ENCODE results near the gene TRNT1. TPM values are rescaled to one million over a fixed set of nuclear protein-coding genes. Genes with fewer than 3 reads are reported as not detected.

TRNT1 gene
- total RNA-seq, 4 donors from 2014 or later = 15.1 to 29.2 (median 17.6) TPM

DNA sequence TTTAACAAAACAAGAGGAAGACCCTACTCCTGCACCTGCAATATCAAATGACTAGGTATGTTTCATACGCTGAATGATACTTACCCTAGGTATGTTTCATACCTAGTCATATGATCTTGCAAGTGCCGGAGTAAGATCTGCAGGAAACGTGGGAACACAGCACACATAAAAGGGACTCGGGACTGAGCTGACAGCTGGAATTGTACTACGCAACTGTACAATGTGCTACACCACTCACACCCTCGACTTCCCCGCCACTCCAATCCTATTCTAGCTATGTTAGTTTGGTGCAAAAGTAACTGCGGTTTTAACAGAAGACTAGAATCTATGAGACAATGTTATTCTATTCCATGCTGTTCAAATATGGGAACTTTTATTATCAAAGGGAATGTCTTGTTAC lies 30.7 kb downstream of the TRNT1 start:
- TF ChIP-seq, protein P1, sequence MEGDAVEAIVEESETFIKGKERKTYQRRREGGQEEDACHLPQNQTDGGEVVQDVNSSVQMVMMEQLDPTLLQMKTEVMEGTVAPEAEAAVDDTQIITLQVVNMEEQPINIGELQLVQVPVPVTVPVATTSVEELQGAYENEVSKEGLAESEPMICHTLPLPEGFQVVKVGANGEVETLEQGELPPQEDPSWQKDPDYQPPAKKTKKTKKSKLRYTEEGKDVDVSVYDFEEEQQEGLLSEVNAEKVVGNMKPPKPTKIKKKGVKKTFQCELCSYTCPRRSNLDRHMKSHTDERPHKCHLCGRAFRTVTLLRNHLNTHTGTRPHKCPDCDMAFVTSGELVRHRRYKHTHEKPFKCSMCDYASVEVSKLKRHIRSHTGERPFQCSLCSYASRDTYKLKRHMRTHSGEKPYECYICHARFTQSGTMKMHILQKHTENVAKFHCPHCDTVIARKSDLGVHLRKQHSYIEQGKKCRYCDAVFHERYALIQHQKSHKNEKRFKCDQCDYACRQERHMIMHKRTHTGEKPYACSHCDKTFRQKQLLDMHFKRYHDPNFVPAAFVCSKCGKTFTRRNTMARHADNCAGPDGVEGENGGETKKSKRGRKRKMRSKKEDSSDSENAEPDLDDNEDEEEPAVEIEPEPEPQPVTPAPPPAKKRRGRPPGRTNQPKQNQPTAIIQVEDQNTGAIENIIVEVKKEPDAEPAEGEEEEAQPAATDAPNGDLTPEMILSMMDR (IDR thresholded peaks at IDR 0.05; ENCODE audit: low read depth) = no peak

DNA sequence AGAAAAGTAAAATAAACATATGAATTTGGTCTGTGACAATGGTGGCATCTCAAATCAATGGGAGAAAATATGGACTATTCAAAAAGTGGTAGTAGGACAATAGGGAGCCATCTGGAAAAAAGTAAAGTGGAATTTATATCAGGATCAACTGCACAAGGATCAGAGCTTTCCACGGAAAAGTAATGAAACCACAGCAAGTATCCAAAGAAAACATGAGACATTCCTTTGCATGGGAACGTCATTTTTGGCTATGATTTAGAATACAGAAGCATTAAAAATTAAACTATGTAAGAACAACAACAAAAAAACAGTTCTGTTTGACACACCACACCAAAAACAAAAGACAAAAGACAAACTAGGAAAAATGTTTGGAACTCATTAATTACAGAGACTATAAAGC lies 34.1 kb downstream of the TRNT1 start:
- TF ChIP-seq, protein P1 (IDR thresholded peaks at IDR 0.05; ENCODE audit: low read depth) = no peak

DNA sequence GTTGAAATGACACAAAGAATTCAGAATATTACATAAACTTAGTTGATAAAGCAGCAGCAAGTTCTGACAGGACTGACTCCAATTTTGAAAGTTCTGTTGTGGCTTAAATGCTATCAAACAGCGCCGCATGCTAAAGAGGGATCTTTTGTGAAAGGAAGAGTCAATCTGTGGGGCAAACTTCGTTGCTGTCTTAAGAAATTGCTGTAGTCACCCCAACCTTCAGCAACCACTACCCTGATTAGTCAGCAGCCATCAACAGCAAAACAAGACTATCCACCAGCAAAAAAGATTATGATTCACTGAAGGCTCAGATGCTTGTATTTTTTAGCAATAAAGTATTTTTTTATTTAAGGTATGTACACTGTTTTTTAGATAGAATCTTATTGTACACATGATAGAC lies 38.5 kb downstream of the TRNT1 start:
- TF ChIP-seq, protein P1 (IDR thresholded peaks at IDR 0.05; ENCODE audit: low read depth) = no peak

DNA sequence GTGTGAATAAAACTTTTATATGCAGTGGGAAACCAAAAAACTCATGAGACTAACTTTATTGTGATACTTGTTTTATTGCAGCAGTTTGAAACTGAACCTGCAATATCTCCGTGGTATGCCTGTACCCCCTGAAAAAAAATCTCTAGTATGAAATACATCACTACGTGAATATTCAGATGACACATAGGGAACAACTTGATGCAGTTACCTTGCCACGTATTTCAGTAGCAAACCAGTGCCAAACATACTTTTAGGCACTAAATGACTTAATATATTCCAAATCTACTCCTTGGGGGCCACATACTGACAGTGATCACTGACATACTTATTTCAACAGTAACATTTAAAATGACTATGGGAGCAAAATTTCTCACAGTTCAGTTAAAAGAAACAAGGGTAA lies 38.9 kb downstream of the TRNT1 start:
- TF ChIP-seq, protein P1 (IDR thresholded peaks at IDR 0.05; ENCODE audit: low read depth) = no peak

DNA sequence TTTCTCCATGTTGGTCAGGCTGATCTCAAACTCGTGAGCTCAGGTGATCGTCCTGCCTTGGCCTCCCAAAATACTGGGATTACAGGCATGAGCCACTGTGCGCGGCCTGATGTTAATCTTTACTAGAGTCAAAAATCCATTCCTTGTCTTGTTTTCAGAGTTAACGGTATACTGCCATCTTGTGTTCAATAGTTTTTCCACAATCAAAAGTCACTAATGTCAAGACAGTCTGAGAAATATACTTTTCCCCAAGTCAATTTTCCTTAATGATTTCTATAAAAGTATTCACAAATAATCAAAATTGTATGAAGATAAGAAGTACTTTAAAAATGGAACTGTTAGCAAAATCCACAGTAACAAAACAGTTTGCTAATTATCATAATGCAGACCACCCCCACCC lies 44.3 kb downstream of the TRNT1 start:
- TF ChIP-seq, protein P1 (IDR thresholded peaks at IDR 0.05; ENCODE audit: low read depth) = no peak

DNA sequence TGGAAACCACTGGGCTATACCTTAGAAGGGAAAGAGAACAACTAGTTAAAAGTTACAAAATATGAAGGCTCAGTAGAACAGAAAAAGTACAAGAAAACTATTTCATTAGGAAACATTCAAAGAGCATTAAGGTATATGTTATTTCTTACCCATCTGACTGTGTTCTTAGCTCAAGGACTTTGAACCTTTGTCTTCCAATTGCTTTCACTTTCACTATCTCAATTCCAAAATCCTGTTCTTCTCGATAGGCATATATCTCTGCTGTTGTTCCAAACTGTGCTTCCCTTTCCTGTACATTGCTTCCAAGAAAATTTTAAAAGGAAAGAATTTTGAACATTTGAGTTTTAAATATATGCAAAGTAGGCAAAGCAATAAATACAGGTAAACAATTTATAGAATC lies 45.9 kb downstream of the TRNT1 start:
- TF ChIP-seq, protein P1 (IDR thresholded peaks at IDR 0.05; ENCODE audit: low read depth) = no peak

DNA sequence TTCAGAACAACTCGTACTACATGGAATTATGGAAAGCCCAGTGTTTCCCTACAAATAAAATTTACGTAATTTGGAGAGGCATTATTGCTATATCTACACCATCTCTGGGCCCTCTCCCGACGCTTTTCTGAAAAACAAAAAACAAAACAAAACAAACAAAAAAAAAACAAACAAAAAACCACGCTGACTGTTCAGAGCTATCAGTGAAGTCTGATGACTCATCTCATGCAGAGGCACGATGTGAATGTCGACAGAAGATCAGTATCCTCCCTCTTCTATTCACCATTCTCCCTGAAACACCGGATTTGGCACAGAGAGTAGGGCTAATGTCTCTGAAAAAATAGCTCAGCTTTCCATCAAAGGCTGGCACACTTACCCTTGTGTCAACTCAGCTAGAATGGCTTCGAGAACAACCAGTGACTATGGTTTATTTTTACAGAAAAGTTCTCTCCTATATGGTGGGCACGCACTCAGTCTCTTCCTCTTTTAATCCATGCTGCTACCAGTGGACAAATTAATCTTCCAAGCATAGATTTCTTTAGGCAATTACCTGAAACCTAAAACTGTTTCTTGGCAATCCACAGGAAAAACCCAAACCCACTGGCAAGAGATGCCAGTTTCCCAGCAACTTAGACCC lies 51.2 kb downstream of the TRNT1 start:
- TF ChIP-seq, protein P1 (IDR thresholded peaks at IDR 0.05; ENCODE audit: low read depth) = no peak

Data from subcutaneous adipose tissue (tissue), 4 donors.